Heart right ventricle (tissue), 16 donors: ENCODE results near the gene LUC7L. TPM values are rescaled to one million over a fixed set of nuclear protein-coding genes. Genes with fewer than 3 reads are reported as not detected.

Source experiments
- ATAC-seq, 8 donors: fragments of 200-7000 bp; cut with Tn5 transposase; one replicate each; pipeline ENCODE4 v1.9.1; 2020; ENCODE audit warnings: mild to moderate bottlenecking in 8 of 8, moderate library complexity in 8 of 8, moderate number of reproducible peaks in 1 of 8
- DNase-seq, 2 donors: peaks; one replicate each; pipeline ENCODE4 v3.0.0-alpha.2; 2020
- H3K27ac ChIP-seq, 10 donors: fragments of 200-600 bp; sonication (generic) in 2 of 10; one replicate each; pipeline versions ENCODE4 v1.5.0 to v1.8.0; 2020 to 2022; ENCODE audit warnings: mild to moderate bottlenecking in 3 of 10
- H3K27me3 ChIP-seq, 7 donors: fragments of 200-600 bp; one replicate each; pipeline ENCODE4 v1.8.0; 2021 to 2022; ENCODE audit warnings: mild to moderate bottlenecking in 2 of 7
- H3K36me3 ChIP-seq, 9 donors: fragments of 200-600 bp; sonication (generic) in 1 of 9; one replicate each; pipeline versions ENCODE4 v1.5.0 to v1.8.0; 2020 to 2022; ENCODE audit warnings: mild to moderate bottlenecking in 2 of 9
- H3K4me1 ChIP-seq, 9 donors: fragments of 200-600 bp; sonication (generic) in 1 of 9; one replicate each; pipeline versions ENCODE4 v1.5.0 to v1.8.0; 2020 to 2022; ENCODE audit warnings: mild to moderate bottlenecking in 4 of 9
- H3K4me3 ChIP-seq, 10 donors: fragments of 200-600 bp; sonication (generic) in 2 of 10; one replicate each; pipeline versions ENCODE4 v1.5.0 to v1.8.0; 2020 to 2022; ENCODE audit warnings: mild to moderate bottlenecking in 7 of 10, moderate library complexity in 2 of 10
- H3K9me3 ChIP-seq, 11 donors: fragments of 200-600 bp in 10 of 11; sonication (generic) in 2 of 11; one replicate each; pipeline versions ENCODE4 v1.5.0 to v1.8.0; 2013 to 2022; ENCODE audit warnings: mild to moderate bottlenecking in 2 of 11, control low read depth in 1 of 11, moderate library complexity in 1 of 11
- CTCF ChIP-seq, 9 donors: fragments of 200-600 bp; sonication (generic) in 2 of 9; IDR thresholded peaks; one replicate each; pipeline versions ENCODE4 v1.5.0 to v1.8.0; 2021 to 2022; ENCODE audit warnings: antibody characterized with exemption in 9 of 9, mild to moderate bottlenecking in 5 of 9, moderate library complexity in 1 of 9
- WGBS, 2 donors: extraction: QIAGEN DNeasy Blood & Tissue Kit; methylation state at CpG; one replicate each; pipeline ENCODE4 v1.1.7; 2013; ENCODE audit warnings: inconsistent platforms in 1 of 2; 5-methylcytosine and 5-hydroxymethylcytosine counted together
- intact Hi-C, 10 donors: fragments of 100-400 bp; cut with DNase I; formaldehyde crosslinking; loops; one replicate each; pipeline versions ENCODE4 v1.11.1 to v1.14.2; 2022
- polyA plus RNA-seq, 2 donors: library from polyadenylated mRNA; stranded (reverse); fragments of 200-250 nt; gene quantifications; one replicate each; pipeline ENCODE4 v1.2.3, GENCODE V29; 2013
- total RNA-seq, 10 donors: library from RNA; stranded (reverse); fragmentation: NEBNext Ultra II Directional in 3 of 10; extraction: Animal tissue kit (Norgen Biotek cat#: 25700) in 3 of 10; gene quantifications; one replicate each; pipeline versions ENCODE4 v1.2.1 to v1.2.4, GENCODE V29; 2021 to 2023
- donor health status: Arrhythmogenic right ventricular cardiomyopathy.
- donor health status: ischemic (EF 13 %, LVEDD 7.1; RV severe dilation, severe dysfunction).
- donor health status: healthy with polysubstance abuse.
- donor health status: DM: no; HTN: yes; CAD: no.
- donor health status: DM: no; HTN: no; CAD: no.
- donor health status: ischemic (EF 25% LVEDD 6.9; RV normal size, moderate dysfunction).
- donor health status: ischemic (EF 25% LVEDD 5.7; RV mildly dilated, moderate dysfunction).
- donor health status: healthy.
- donor health status: DM: yes; HTN: yes; CAD: no.
- donor health status: Ischemic cardiomyopathy.
- donor health status: ischemic (EF 35%, LVEDD 5.7; RV mildly dilated, moderate dysfunction).
- donor health status: nonischemic (EF 11% LVEDD 7.7; RV severe dilation, severe dysfunction).
- donor health status: DM: yes; HTN: yes; CAD: no.
- donor health status: PGD.
- donor health status: ischemic (EF 29% LVEDD 5.4; RV normal size, mild dysfunction).
- donor health status: nonischemic (EF 23%, LVEDD 6.1; RV moderate dilation, normal function).

Gene LUC7L
- total and polyA plus RNA-seq, 12 donors: 14.4 to 139 (median 20.8) TPM

- no peaks in the 10 kb centered on the region for H3K9me3 ChIP-seq
- intact Hi-C loops: no loop called here
- no peak overlapping the region for H3K4me3 ChIP-seq
- 89 to 90% methylated on average over 14 of the region's 14 CpGs for WGBS, 2 donors
- no peak for ATAC-seq
- DNase-seq: no peak
- H3K36me3 ChIP-seq: peaks cover 0 to 60% (median 32%) of the 10 kb centered on the region in 9 donors
- no peak for TF ChIP-seq CTCF (IDR thresholded peaks at IDR 0.05)
- no peak overlapping the region for H3K27ac ChIP-seq
- H3K27me3 ChIP-seq: no peaks in the 10 kb centered on the region
- H3K4me1 ChIP-seq: no peaks in the 10 kb centered on the region
Observed at GRCh38 chr16:265002-265529, 35.8 kb upstream of the LUC7L start.

GRCh38 chr16:264440-264951, 35.2 kb upstream of the LUC7L start:
- WGBS, 2 donors: 91 to 92% methylated on average over 23 of the region's 23 CpGs
- no peak for ATAC-seq
- H3K27me3 ChIP-seq: no peaks in the 10 kb centered on the region
- DNase-seq: no peak
- no peak overlapping the region for H3K27ac ChIP-seq
- H3K9me3 ChIP-seq: no peaks in the 10 kb centered on the region
- no peak for TF ChIP-seq CTCF (IDR thresholded peaks at IDR 0.05)
- H3K4me3 ChIP-seq: no peak overlapping the region
- peaks cover 0 to 66% (median 37%) of the 10 kb centered on the region in 9 donors for H3K36me3 ChIP-seq
- H3K4me1 ChIP-seq: no peaks in the 10 kb centered on the region
- intact Hi-C loops: no loop called here

- ATAC-seq (no peak), DNase-seq (no peak)
- Histone ChIP-seq H3K27me3 (no peaks in the 10 kb centered on the region), H3K36me3 (peaks cover 0 to 70% (median 42%) of the 10 kb centered on the region in 9 donors), H3K27ac (no peak overlapping the region), H3K9me3 (no peaks in the 10 kb centered on the region), H3K4me1 (no peaks in the 10 kb centered on the region), H3K4me3 (no peak overlapping the region)
- 92 to 95% methylated on average over 14 to 17 of the region's 17 CpGs for WGBS, 2 donors
- no peak for TF ChIP-seq CTCF (IDR thresholded peaks at IDR 0.05)
- intact Hi-C loops: no loop called here
Observed at GRCh38 chr16:263944-264343, 34.7 kb upstream of the LUC7L start.

- Histone ChIP-seq H3K9me3 (no peaks in the 10 kb centered on the region), H3K36me3 (peaks cover 0 to 73% (median 42%) of the 10 kb centered on the region in 9 donors), H3K27me3 (no peaks in the 10 kb centered on the region), H3K27ac (no peak overlapping the region), H3K4me3 (no peak overlapping the region), H3K4me1 (no peaks in the 10 kb centered on the region)
- intact Hi-C loops: no loop called here
- DNase-seq (no peak), ATAC-seq (no peak)
- TF ChIP-seq CTCF (IDR thresholded peaks at IDR 0.05): no peak
- 93 to 95% methylated on average over 35 of the region's 35 CpGs for WGBS, 2 donors
Observed at GRCh38 chr16:263182-263774, 34.0 kb upstream of the LUC7L start.
